ENCODE measurements around the gene EHMT2.
"Not testable (repeated sequence)": the region's sequence is repeated elsewhere in the genome, so short reads cannot be mapped to it uniquely, and the experiment has no call there.

The EHMT2 gene

DNA sequence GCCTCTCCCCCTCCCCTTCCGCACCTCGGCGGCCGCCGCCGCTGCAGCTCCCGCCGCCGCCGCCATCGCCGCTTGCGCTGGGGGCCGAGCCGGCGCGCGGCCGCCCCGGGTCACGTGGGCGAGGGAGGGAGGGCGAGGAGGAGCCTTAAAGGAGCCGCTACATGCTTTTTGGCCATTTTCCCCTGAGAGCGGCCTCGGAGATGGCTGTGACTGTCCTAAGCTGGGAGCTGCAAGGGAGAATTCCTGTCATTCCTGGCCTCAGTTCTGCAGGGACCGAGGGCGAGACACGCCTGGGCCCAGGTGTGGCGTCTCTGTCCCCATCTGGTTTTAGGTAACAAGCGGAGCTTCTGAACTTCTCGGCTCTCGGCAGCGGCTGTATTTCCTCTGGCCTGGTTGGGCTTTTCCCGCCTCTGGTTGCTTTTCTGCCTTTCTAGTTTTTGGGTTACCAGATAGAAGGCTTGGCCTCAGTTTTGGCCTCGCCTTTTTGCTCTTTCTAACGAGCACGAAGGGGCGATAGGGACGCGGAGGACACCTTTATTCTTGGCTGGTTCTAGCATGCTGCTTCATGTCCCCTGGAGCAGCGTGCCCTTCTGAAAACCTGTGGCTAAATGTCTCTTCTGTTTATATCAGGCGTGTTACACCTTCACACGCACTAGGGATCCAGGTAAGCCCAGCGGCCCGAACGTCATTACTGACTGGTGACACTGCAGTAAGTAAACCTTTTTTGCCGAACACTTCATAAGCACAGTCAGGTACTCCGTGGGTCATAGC lies at the start of gene EHMT2:
TSS of gene EHMT2 (minus strand) at position 87 of the 771 bp plus-strand sequence. CDS start at position 66, 21 bp downstream.
- peak; percentile 82 for DNase-seq (ENCODE audit: low spot score)

DNA sequence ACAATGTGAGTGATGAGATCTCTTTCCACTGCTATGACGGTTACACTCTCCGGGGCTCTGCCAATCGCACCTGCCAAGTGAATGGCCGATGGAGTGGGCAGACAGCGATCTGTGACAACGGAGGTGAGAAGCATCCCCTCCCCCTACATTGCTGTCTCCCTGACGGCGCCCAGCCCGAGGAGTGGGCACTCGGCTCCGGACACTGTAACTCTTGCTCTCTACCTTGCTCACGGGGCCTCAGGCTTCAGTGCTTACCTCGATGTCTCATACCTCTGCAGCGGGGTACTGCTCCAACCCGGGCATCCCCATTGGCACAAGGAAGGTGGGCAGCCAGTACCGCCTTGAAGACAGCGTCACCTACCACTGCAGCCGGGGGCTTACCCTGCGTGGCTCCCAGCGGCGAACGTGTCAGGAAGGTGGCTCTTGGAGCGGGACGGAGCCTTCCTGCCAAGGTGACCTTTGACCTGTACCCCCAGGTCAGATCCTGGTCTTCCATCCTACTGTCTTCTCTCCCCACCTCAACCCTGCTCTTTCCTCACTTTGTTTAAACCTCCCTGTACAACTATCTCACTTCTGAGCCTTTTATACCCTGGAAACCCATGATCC lies 49.7 kb upstream of the EHMT2 start:
- no peak for DNase-seq (ENCODE audit: low spot score)

DNA sequence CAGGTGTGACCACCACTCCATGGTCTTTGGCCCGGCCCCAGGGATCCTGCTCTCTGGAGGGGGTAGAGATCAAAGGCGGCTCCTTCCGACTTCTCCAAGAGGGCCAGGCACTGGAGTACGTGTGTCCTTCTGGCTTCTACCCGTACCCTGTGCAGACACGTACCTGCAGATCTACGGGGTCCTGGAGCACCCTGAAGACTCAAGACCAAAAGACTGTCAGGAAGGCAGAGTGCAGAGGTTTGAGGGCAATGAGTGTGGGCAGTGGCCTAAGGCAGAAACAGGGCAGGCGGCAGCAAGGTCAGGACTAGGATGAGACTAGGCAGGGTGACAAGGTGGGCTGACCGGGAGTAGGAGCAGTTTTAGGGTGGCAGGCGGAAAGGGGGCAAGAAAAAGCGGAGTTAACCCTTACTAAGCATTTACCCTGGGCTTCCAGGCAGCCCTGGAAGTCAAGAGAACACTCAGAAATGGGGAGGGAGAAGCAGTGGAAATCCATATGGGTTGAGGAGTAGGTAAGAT lies 48.9 kb upstream of the EHMT2 start:
- no peak for DNase-seq (ENCODE audit: low spot score)

DNA sequence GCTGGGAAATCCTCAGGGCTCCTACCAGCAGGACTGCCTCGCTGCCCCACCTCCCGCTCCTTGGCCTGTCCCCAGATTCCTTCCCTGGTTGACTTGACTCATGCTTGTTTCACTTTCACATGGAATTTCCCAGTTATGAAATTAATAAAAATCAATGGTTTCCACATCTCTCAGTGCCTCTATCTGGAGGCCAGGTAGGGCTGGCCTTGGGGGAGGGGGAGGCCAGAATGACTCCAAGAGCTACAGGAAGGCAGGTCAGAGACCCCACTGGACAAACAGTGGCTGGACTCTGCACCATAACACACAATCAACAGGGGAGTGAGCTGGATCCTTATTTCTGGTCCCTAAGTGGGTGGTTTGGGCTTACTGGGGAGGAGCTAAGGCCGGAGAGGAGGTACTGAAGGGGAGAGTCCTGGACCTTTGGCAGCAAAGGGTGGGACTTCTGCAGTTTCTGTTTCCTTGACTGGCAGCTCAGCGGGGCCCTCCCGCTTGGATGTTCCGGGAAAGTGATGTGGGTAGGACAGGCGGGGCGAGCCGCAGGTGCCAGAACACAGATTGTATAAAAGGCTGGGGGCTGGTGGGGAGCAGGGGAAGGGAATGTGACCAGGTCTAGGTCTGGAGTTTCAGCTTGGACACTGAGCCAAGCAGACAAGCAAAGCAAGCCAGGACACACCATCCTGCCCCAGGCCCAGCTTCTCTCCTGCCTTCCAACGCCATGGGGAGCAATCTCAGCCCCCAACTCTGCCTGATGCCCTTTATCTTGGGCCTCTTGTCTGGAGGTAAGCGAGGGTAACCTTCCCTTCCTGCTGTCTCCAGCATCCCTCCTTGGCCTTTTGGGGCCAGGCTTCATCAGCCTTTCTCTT lies 48.2 kb upstream of the EHMT2 start, which contains the start of gene CFB:
TSS of gene CFB (plus strand) at position 589 of the 863 bp plus-strand sequence. CDS start at position 716, 127 bp downstream.
- peak; percentile 25 for DNase-seq (ENCODE audit: low spot score)

DNA sequence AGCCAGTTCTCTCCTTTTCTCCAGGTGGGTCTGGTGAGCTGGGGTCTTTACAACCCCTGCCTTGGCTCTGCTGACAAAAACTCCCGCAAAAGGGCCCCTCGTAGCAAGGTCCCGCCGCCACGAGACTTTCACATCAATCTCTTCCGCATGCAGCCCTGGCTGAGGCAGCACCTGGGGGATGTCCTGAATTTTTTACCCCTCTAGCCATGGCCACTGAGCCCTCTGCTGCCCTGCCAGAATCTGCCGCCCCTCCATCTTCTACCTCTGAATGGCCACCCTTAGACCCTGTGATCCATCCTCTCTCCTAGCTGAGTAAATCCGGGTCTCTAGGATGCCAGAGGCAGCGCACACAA lies 47.6 kb upstream of the EHMT2 start:
- DNase-seq (ENCODE audit: low spot score), result no peak

DNA sequence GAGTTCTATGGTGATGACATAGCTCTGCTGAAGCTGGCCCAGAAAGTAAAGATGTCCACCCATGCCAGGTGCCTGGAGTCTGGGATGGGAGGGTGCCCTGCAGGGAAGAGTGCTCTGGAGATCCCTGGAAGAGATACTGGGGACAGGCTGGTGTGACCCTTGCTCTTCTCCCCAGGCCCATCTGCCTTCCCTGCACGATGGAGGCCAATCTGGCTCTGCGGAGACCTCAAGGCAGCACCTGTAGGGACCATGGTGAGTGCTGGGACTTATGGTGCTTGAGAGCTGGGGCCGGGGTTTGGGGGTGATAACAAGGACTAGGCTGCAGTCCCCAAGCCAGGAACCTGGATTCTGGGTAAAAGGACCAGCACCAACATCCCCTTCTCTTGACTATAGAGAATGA lies 46.2 kb upstream of the EHMT2 start:
- no peak for DNase-seq (ENCODE audit: low spot score)

DNA sequence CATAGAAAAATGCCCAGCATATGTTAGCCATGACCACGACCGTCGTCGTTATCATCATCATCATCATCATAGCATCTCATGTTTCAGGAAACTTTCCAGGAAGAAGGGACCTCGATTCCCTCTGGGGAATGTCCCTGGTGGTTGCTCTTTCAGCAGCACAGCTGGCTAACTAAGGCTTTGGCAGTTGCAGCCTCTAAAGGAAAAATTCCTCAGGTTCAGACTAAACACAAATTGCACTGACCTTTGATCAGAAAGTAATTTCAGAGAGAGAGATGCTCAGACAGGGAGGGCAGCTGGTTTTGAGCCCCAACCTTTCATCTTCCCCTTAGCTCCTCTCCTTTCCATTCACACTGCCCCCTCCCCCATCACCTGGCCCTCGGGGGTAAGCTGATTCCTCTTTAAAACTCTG lies 42.8 kb upstream of the EHMT2 start:
- DNase-seq (ENCODE audit: low spot score), result peak; percentile 28

DNA sequence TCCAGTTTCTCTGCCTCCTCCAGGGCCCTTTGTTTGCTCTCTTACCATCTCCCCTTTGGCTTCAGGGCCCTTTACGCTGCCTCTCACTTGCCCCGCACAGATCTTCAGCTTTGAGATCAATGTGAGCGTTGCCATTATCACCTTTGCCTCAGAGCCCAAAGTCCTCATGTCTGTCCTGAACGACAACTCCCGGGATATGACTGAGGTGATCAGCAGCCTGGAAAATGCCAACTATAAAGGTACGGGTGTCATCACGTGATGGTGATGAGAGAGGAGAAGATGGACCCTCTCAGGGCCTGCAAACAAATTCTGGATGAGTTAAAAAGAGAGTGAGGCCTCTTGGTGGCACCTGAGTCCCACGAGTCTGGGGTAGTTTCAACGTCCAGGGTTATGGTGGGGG lies 38.3 kb upstream of the EHMT2 start:
- DNase-seq (ENCODE audit: low spot score), result no peak

DNA sequence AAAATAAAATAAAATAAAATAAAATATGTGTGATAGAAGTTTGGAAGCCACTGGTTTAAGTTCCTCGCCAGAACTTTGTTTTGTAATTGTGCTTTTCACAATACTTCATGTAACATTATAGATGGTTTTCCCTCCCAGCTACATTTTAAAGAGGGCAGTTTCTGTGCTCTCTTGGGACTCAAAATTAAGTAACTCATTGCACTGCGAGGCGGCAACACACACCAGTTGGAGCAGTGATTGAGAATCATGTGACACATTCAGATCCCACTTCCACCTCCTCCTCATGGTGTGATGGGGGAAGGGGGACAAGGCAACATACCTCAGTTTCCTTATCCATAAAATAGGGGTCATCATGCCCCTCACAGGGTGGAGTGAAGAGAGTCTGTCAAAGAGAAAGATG lies 37.5 kb upstream of the EHMT2 start:
- no peak for DNase-seq (ENCODE audit: low spot score)

DNA sequence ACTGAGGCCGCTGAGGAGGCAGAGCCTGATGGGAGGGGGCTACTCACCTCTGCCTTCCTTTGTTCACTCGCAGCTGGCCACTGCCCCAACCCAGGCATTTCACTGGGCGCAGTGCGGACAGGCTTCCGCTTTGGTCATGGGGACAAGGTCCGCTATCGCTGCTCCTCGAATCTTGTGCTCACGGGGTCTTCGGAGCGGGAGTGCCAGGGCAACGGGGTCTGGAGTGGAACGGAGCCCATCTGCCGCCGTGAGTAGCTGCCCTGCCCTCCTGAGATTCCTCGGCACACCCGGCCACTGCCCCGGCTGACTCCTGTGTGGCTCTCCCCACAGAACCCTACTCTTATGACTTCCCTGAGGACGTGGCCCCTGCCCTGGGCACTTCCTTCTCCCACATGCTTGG lies 36.0 kb upstream of the EHMT2 start:
- DNase-seq (ENCODE audit: low spot score), result no peak

DNA sequence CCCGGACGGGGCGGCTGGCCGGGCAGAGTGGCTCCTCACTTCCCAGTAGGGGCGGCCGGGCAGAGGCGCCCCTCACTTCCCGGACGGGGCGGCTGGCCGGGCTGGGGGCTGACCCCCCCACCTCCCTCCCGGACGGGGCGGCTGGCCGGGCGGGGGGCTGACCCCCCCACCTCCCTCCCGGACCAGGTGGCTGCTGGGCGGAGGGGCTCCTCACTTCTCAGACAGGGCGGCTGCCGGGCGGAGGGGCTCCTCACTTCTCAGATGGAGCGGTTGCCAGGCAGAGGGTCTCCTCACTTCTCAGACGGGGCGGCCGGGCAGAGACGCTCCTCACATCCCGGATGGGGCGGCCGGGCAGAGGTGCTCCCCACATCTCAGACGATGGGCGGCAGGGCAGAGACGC lies 34.6 kb upstream of the EHMT2 start:
- DNase-seq (ENCODE audit: low spot score), result not testable (repeated sequence)

DNA sequence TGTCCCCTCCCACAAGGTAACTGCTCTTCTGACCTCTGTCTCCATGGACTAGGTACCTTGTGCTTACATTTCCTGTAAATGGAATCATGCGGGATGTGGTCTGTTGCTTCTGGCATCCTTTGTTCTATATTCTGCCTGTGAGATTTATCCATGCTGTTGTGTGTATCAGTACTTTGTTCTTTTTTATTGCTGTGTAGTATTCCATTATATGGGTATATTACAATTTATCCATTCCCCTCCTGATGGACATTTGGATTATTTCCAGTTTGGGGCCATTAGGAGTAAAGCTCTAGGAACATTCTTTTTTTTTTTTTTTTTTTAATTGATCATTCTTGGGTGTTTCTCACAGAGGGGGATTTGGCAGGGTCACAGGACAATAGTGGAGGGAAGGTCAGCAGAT lies 33.5 kb upstream of the EHMT2 start:
- no peak for DNase-seq (ENCODE audit: low spot score)

DNA sequence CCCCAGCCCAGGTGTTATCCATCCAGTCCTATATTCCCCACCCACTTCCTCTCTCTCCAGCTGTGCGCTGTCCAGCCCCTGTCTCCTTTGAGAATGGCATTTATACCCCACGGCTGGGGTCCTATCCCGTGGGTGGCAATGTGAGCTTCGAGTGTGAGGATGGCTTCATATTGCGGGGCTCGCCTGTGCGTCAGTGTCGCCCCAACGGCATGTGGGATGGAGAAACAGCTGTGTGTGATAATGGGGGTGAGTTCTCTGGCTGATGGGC lies 31.1 kb upstream of the EHMT2 start:
- no peak for DNase-seq (ENCODE audit: low spot score)

DNA sequence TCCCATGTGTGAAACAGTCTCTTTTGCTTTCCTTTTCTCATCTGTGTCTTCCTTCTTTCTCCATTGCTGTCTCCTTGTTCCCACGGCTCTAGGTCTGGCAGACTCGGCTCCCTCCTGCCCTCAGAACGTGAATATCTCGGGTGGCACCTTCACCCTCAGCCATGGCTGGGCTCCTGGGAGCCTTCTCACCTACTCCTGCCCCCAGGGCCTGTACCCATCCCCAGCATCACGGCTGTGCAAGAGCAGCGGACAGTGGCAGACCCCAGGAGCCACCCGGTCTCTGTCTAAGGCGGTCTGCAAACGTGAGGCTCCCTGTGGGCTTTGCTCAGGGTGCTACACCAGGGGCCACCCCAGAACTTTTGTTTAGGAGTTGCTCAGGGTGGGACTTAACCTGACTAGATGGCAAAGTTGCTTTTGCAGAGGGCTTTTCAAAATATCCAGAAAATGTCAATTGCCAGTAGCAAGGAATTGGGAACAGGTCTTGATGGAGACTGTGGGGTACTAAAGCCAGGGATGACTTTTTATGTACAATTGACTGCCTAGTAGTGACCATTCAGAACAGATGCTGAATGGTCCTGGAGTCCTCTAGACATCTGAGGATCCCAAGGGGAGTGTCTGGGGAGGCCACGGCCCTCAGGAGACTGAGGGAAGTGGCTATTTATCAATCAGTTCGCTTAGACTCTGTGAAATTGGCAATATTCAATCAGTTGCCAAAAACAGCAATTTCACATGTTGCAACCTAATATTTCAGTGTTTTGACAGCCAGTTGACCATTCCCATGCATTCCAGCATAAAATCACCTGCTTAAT lies 30.6 kb upstream of the EHMT2 start:
- no peak for DNase-seq (ENCODE audit: low spot score)

DNA sequence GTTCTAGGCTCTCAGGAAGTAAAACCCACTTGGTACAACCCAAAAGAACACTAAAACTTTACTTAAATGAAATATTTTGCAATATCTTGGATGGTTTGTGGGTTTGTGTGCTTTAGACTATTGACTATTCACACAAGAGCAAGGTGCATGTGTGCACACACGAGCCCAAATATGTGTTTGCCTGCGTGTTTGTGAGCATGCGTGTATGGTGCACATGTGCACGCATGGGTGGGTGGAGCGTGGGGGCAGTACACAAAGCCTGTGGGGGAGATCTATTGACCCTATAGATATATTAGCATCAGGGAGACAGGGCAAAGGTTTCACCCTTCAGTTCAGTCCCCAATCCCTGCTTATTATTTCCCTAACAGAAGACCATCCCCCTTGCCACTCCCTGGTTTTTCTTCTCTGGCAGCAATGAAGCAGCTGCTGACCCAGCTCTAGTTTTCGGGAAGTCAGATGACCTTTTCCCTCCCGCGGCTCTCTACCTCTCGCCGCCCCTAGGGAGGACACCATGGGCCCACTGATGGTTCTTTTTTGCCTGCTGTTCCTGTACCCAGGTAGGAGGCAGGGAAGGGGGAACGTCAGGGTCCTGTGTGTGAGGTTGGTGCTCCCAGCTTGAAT lies 29.9 kb upstream of the EHMT2 start, which contains the start of gene C2:
TSS of gene C2 (plus strand) at position 476 of the 621 bp plus-strand sequence. CDS start at position 512, 36 bp downstream.
- no peak for DNase-seq (ENCODE audit: low spot score)

DNA sequence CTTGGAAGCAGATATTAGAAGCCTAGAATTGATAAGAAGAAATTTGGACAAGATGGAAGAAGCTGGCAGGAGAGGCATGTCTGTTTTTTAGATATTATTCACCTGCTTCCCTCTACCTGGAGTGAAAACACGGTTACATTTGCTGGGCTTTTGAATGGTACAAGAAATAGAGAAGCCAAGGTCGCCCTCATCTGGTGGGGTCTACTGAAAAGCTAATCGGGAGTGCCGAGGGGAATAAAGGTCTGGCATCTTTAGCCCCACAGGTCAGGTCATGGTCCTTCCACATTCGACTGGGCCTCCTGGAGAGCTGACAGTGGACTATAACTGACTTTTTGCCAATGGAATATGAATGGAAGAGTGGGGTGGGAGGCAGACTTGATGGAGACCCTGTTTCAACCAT lies 25.4 kb upstream of the EHMT2 start:
- peak; percentile 37 for DNase-seq (ENCODE audit: low spot score)

DNA sequence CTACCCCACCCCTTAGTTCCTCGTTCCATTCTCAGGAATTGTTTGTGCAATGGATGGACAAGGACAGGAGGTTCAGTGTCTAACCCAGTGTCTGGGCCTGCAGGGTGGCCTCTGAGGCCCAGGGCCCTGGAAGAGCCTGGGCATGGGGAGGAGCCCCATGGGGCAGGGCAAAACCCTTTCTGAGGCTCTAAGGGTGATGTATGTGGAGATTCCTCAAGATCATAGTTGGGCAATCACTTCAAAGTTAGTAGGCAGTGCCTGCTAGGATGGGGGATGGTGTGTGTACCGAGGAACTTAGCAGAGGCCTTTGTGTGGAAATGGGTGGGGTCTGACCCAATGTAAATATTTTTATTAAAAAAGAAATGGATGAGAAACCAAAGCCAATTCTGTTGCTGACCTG lies 23.3 kb upstream of the EHMT2 start:
- DNase-seq (ENCODE audit: low spot score), result no peak

DNA sequence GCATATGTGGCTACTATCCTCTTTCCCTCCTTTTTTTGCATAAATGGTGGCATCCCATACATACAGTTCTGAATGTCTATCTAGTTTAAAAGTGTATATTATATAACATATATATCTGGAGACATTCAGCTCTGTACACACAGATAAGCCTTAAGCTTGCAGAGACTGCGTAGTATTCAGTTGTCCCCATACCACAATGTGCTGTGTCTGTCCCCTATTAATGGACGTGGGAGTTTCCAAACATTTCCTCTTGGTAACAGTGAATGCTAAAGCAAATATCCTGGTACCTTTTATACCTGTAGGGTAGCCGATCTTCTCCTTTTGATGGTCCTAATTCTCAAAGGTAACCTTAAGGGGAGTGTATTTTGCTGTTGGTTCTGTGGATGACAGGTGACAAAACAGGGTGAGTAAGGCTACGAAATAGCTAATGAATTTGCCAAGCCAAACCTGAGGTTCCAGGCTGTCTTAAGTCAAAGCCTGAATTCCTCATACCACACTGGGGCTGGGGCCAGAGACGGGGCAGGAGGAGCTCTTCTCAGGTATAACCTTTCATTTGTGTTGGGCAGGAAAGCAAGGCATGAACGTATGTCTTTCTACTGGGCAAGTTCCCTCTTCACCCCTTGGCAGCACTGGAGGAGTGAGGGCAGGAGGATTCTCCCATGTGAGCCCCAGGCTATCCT lies 22.3 kb upstream of the EHMT2 start:
- no peak for DNase-seq (ENCODE audit: low spot score)

DNA sequence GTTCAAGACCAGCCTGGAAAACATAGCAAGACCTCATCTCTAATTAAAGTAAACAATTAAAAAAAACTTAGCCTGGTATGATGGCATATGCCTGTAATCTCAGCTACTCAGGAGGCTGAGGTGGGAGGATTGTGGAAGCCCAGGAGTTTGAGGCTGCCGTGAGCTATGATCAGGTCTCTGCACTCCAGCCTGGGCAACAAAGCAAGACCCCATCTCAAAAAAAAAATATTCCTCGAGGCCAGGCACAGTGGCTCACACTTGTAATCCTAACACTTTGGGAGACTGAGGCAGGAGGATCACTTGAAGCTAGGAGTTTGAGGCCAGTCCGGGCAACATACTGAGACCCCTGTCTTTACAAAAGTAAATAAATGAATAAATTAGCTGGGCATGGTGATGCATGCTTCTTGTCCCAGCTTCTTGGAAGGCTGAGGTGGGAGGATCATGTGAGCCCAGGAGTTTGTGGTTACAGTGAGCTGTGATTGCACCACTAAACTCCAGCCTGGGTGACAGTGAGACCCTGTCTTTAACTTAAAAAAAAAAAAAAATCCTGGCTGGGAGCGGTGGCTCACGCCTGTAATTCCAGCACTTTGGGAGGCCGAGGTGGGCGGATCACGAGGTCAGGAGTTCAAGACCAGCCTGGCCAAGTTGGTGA lies 20.7 kb upstream of the EHMT2 start:
- no peak for DNase-seq (ENCODE audit: low spot score)

DNA sequence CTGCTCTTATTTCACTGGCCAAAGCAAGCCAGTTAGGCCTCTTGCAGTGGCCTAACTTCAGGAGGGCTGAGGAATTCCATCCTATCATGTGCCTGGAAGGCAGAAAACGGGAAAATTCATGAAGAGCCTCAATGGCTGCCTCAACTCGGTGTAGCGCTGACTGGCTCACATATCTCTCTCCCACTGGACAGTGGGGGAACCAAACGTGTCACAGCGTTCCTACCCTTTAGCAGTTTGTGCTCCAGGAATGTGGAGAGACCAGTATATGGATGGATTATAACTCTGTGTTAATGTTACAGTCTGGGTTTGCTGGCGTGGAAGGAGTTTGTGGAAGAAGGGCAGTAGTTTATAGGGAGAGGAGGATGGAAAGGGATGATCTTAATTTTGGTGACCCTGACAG lies 18.3 kb upstream of the EHMT2 start:
- no peak for DNase-seq (ENCODE audit: low spot score)
